Muscle of leg (tissue), 11 donors: ENCODE measurements around the gene HEY2. TPM values are rescaled to one million over a fixed set of nuclear protein-coding genes. Genes with fewer than 3 reads are reported as not detected.
"Not testable (repeated sequence)": the region's sequence is repeated elsewhere in the genome, so short reads cannot be mapped to it uniquely, and the experiment has no call there.

Experiments used
- DNase-seq: peaks from one replicate; pipeline ENCODE4 v3.0.0; 2013
- H3K27ac ChIP-seq: one replicate; pipeline ENCODE4 v1.5.1; 2013; ENCODE audit warnings: mild to moderate bottlenecking, low read length, control low read depth
- H3K27me3 ChIP-seq: one replicate; pipeline ENCODE4 v1.6.1; 2013; ENCODE audit warnings: low read length; ENCODE audit not compliant: control insufficient read depth, insufficient read depth
- H3K36me3 ChIP-seq: one replicate; pipeline ENCODE4 v1.6.1; 2013; ENCODE audit warnings: low read length; ENCODE audit not compliant: control insufficient read depth, insufficient read depth
- H3K4me1 ChIP-seq: one replicate; pipeline ENCODE4 v1.6.1; 2013; ENCODE audit warnings: low read length; ENCODE audit not compliant: control insufficient read depth, insufficient read depth
- H3K4me3 ChIP-seq: one replicate; pipeline ENCODE4 v1.5.1; 2013; ENCODE audit warnings: low read length, control low read depth
- H3K9me3 ChIP-seq: replicated peaks from 2 replicates; pipeline ENCODE4 v1.6.1; 2013; ENCODE audit warnings: low read depth, low read length; ENCODE audit not compliant: control insufficient read depth
- WGBS: methylation state at CpG from one replicate; pipeline ENCODE4 v1.1.5; 2013; ENCODE audit warnings: missing lambda C conversion rate; ENCODE audit not compliant: insufficient coverage; 5-methylcytosine and 5-hydroxymethylcytosine counted together
- polyA plus RNA-seq, 8 donors: library from polyadenylated mRNA; unstranded; fragments of 120-200 nt; gene quantifications; one replicate each; pipeline versions ENCODE4 v1.2.1 to v1.2.3, GENCODE V29; 2013; ENCODE audit warnings: inconsistent platforms in 1 of 8, low replicate concordance in 1 of 8; ENCODE audit not compliant: insufficient read length in 8 of 8, insufficient read depth in 1 of 8
- total RNA-seq: library from RNA; stranded (reverse); fragments of 120-200 nt; gene quantifications from one replicate; pipeline ENCODE4 v1.2.4, GENCODE V29; 2013

The HEY2 gene
- total and polyA plus RNA-seq, 9 donors: 6.1 to 18.3 (median 13.3) TPM

- H3K4me1 ChIP-seq: peaks cover 9% of the 10 kb centered on the region
Observed at GRCh38 chr6:125794342-125795137, 45.1 kb downstream of the HEY2 start.

DNA sequence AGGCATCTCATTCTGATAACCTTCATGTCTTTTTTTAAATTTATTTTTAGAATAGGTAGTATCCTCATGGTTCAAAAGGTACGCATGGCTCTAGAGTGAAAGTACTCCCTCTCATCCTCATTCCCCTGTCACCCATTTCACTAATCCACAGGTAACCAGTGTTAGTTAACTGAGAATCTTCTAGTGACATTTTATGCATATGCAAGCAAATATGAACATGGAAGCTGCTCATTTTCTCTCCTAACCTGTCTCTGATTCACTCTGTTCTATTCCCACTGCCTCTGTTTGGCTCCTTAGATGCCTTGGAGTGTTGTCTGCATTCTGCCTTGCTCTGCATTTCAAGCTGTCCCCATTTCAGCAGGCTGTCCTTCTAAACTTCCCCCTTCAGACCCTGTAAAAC lies 45.9 kb downstream of the HEY2 start:
- no peaks in the 10 kb centered on the region for H3K9me3 ChIP-seq
- H3K4me1 ChIP-seq: peaks cover 2% of the 10 kb centered on the region
- no peak overlapping the region for H3K4me3 ChIP-seq
- no CpG with 5 or more reads among the region's 1 CpG for WGBS
- H3K27ac ChIP-seq: no peak overlapping the region
- H3K27me3 ChIP-seq: no peaks in the 10 kb centered on the region
- no peak for DNase-seq
- H3K36me3 ChIP-seq: no peaks in the 10 kb centered on the region

More at GRCh38 chr6:125794342-125795137, 45.1 kb downstream of the HEY2 start:
- H3K4me3 ChIP-seq: no peak overlapping the region
- H3K36me3 ChIP-seq: no peaks in the 10 kb centered on the region
- no peak for DNase-seq
- H3K27ac ChIP-seq: no peak overlapping the region
- WGBS: no CpG with 5 or more reads among the region's 5 CpGs
- no peaks in the 10 kb centered on the region for H3K27me3 ChIP-seq
- H3K9me3 ChIP-seq: no peaks in the 10 kb centered on the region

- H3K27ac ChIP-seq: no peak overlapping the region
- no peaks in the 10 kb centered on the region for H3K27me3 ChIP-seq
- H3K36me3 ChIP-seq: no peaks in the 10 kb centered on the region
- WGBS: 75% methylated on average over 1 of the region's 3 CpGs
- H3K4me3 ChIP-seq: no peak overlapping the region
- no peaks in the 10 kb centered on the region for H3K4me1 ChIP-seq
- DNase-seq: no peak
- H3K9me3 ChIP-seq: no peaks in the 10 kb centered on the region
Observed at GRCh38 chr6:125797120-125797885, 47.9 kb downstream of the HEY2 start.

GRCh38 chr6:125797886-125798444 lies 48.5 kb downstream of the HEY2 start:
- no peak overlapping the region for H3K4me3 ChIP-seq
- H3K36me3 ChIP-seq: no peaks in the 10 kb centered on the region
- H3K9me3 ChIP-seq: no peaks in the 10 kb centered on the region
- no peaks in the 10 kb centered on the region for H3K4me1 ChIP-seq
- H3K27me3 ChIP-seq: no peaks in the 10 kb centered on the region
- WGBS: 60% methylated on average over 1 of the region's 3 CpGs
- H3K27ac ChIP-seq: no peak overlapping the region
- no peak for DNase-seq

DNA sequence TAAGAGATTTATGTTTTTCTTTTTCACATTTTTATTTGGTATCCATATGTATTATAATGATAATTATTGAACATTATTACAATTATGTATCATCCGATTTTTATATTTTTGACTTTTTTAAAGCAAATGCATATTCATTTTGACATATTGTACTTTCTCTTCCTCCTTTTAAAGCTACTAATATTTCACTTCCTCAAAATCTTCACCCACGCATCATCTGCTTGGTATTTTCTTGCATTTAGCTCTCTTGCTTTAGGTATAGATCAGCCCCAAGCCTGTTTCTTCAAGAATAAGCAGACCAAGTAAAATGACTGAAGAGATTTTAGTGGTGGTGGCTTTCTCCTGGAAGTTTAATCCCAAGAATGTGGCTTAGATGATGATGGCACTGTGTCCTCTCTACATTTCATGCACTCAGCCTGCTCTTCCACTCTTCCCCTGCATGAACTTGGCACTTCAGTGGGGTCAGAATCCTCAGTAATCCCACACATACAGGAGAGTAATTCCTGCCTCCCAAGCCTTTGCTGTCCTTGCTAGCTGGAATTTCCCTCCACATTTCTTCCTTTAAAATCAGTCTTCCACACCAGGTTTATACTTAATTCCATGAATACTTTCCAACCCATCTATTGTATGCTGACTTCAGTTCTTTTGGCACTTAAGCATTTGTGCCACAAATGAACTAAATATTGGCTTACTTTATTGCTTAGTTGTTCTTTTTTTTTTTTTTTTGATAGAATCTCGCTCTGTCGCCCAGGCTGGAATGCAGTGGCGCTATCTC lies 49.5 kb downstream of the HEY2 start:
- Histone ChIP-seq H3K27ac (no peak overlapping the region), H3K27me3 (no peaks in the 10 kb centered on the region), H3K4me1 (no peaks in the 10 kb centered on the region), H3K36me3 (no peaks in the 10 kb centered on the region), H3K9me3 (no peaks in the 10 kb centered on the region), H3K4me3 (no peak overlapping the region)
- WGBS: 94% methylated on average over 3 of the region's 5 CpGs
- peak; percentile 47 for DNase-seq

DNA sequence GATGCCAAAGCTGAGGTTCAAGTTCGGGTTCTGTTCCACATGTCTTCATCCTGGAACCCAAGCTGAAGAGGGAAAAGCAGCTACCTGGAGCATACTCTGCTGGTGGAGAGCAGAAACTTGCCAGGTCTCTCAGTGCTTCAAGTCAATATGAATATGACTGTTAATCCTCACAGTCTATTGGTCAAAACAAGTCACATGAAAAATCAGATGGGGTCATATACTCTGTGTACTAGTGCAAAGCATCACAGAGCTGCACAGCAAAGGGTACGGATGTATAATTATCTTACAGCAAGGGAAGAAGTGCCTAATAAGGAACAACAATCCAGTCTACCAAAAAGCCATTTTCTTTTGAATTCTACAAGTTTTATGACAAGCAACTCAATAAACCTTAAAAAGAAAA lies 53.0 kb downstream of the HEY2 start:
- Histone ChIP-seq H3K27ac (no peak overlapping the region), H3K9me3 (no peaks in the 10 kb centered on the region), H3K4me3 (no peak overlapping the region), H3K4me1 (no peaks in the 10 kb centered on the region), H3K36me3 (no peaks in the 10 kb centered on the region), H3K27me3 (no peaks in the 10 kb centered on the region)
- 83% methylated on average over 1 of the region's 2 CpGs for WGBS
- no peak for DNase-seq

- no peak overlapping the region for H3K4me3 ChIP-seq
- WGBS: 20% methylated on average over 1 of the region's 4 CpGs
- no peaks in the 10 kb centered on the region for H3K4me1 ChIP-seq
- no peaks in the 10 kb centered on the region for H3K27me3 ChIP-seq
- peak; percentile 38 for DNase-seq
- no peaks in the 10 kb centered on the region for H3K9me3 ChIP-seq
- H3K36me3 ChIP-seq: no peaks in the 10 kb centered on the region
- no peak overlapping the region for H3K27ac ChIP-seq
Observed at GRCh38 chr6:125802943-125803377, 53.5 kb downstream of the HEY2 start.

- Histone ChIP-seq H3K27ac (no peak overlapping the region), H3K27me3 (no peaks in the 10 kb centered on the region), H3K36me3 (no peaks in the 10 kb centered on the region), H3K4me3 (no peak overlapping the region), H3K9me3 (no peaks in the 10 kb centered on the region), H3K4me1 (no peaks in the 10 kb centered on the region)
- DNase-seq: no peak
Observed at GRCh38 chr6:125804264-125804663, 54.8 kb downstream of the HEY2 start.

GRCh38 chr6:125804866-125805425 lies 55.5 kb downstream of the HEY2 start:
- not testable (repeated sequence) for H3K27me3 ChIP-seq

More at GRCh38 chr6:125804866-125805425, 55.5 kb downstream of the HEY2 start:
- H3K4me3 ChIP-seq, H3K9me3 ChIP-seq, DNase-seq, H3K4me1 ChIP-seq, H3K36me3 ChIP-seq, H3K27ac ChIP-seq: not testable (repeated sequence)
- WGBS: 100% methylated on average over 2 of the region's 10 CpGs
